Neuronal stem cell (in vitro differentiated cells): ENCODE measurements around the gene ARF6. TPM values are rescaled to one million over a fixed set of nuclear protein-coding genes. Genes with fewer than 3 reads are reported as not detected.

Experiments used
- DNase-seq: peaks from one replicate; pipeline ENCODE4 v3.0.0-alpha.2; 2013; ENCODE audit warnings: low spot score
- H2AFZ ChIP-seq: one replicate; pipeline ENCODE4 v1.6.1; 2013; ENCODE audit warnings: mild to moderate bottlenecking, low read length, inconsistent platforms
- H2AK5ac ChIP-seq: 2 replicates; pipeline ENCODE4 v1.6.1; 2013; ENCODE audit warnings: low read depth, mild to moderate bottlenecking, inconsistent platforms, low read length, moderate library complexity, mixed read lengths
- H2BK120ac ChIP-seq: 2 replicates; pipeline ENCODE4 v1.6.1; 2013; ENCODE audit warnings: low read depth, mild to moderate bottlenecking, inconsistent platforms, low read length, moderate library complexity, mixed read lengths
- H2BK12ac ChIP-seq: one replicate; pipeline ENCODE4 v1.6.1; 2013; ENCODE audit warnings: low read length, inconsistent platforms
- H2BK15ac ChIP-seq: 2 replicates; pipeline ENCODE4 v1.6.1; 2013; ENCODE audit warnings: mild to moderate bottlenecking, low read length, inconsistent platforms, mixed read lengths
- H2BK5ac ChIP-seq: one replicate; pipeline ENCODE4 v1.6.1; 2013; ENCODE audit warnings: inconsistent platforms, mild to moderate bottlenecking, low read length, moderate library complexity
- H3K14ac ChIP-seq: one replicate; pipeline ENCODE4 v1.6.1; 2013; ENCODE audit warnings: low read length, inconsistent platforms
- H3K18ac ChIP-seq: 2 replicates; pipeline ENCODE4 v1.6.1; 2013; ENCODE audit warnings: low read length, inconsistent platforms
- H3K23ac ChIP-seq: 2 replicates; pipeline ENCODE4 v1.6.1; 2013; ENCODE audit warnings: low read depth, mild to moderate bottlenecking, mixed read lengths, low read length, inconsistent platforms; ENCODE audit not compliant: poor library complexity
- H3K27ac ChIP-seq: replicated peaks from 3 replicates; pipeline ENCODE4 v1.5.1; 2013; ENCODE audit warnings: low read length, inconsistent platforms
- H3K27me3 ChIP-seq, 3 experiments: 2 replicates each; pipeline ENCODE4 v1.6.1; 2013; ENCODE audit warnings: low read length in 3 of 3, mild to moderate bottlenecking in 2 of 3, inconsistent platforms in 1 of 3, low read depth in 1 of 3, mixed read lengths in 1 of 3, moderate library complexity in 1 of 3; ENCODE audit not compliant: control insufficient read depth in 3 of 3, insufficient read depth in 3 of 3
- H3K36me3 ChIP-seq, 2 donors: replicated peaks in 1 of 2; 2 replicates each; pipeline ENCODE4 v1.6.1; 2013; ENCODE audit warnings: low read length in 2 of 2; ENCODE audit not compliant: control insufficient read depth in 2 of 2, insufficient read depth in 2 of 2
- H3K4ac ChIP-seq: 2 replicates; pipeline ENCODE4 v1.6.1; 2013; ENCODE audit warnings: inconsistent platforms, mild to moderate bottlenecking, low read length, moderate library complexity
- H3K4me1 ChIP-seq, 2 donors: 1 replicate in 1 of 2; 2 replicates in 1 of 2; pipeline ENCODE4 v1.6.1; 2013; ENCODE audit warnings: low read length in 2 of 2, low read depth in 1 of 2; ENCODE audit not compliant: control insufficient read depth in 2 of 2, insufficient read depth in 1 of 2
- H3K4me2 ChIP-seq: one replicate; pipeline ENCODE4 v1.6.1; 2013; ENCODE audit warnings: mild to moderate bottlenecking, low read length, inconsistent platforms; ENCODE audit not compliant: insufficient read depth, poor library complexity, severe bottlenecking
- H3K4me3 ChIP-seq, 2 donors: 2 replicates each; pipeline ENCODE4 v1.5.1; 2013; ENCODE audit warnings: low read length in 2 of 2, mild to moderate bottlenecking in 2 of 2, inconsistent platforms in 1 of 2, moderate library complexity in 1 of 2
- H3K79me1 ChIP-seq: one replicate; pipeline ENCODE4 v1.6.1; 2013; ENCODE audit warnings: low read depth, mild to moderate bottlenecking, inconsistent platforms, low read length, moderate library complexity
- H3K9ac ChIP-seq: one replicate; pipeline ENCODE4 v1.6.1; 2013; ENCODE audit warnings: mild to moderate bottlenecking, low read depth, low read length, inconsistent platforms; ENCODE audit not compliant: poor library complexity
- H3K9me3 ChIP-seq, 2 donors: replicated peaks in 1 of 2; 2 replicates each; pipeline versions ENCODE3 to v1.6.1; 2013; ENCODE audit warnings: low read length in 2 of 2, mild to moderate bottlenecking in 2 of 2, inconsistent platforms in 1 of 2, low read depth in 1 of 2, mixed read lengths in 1 of 2, moderate library complexity in 1 of 2; ENCODE audit not compliant: control insufficient read depth in 2 of 2, insufficient read depth in 1 of 2
- H4K8ac ChIP-seq: one replicate; pipeline ENCODE4 v1.6.1; 2013; ENCODE audit warnings: low read depth, mild to moderate bottlenecking, inconsistent platforms, low read length, moderate library complexity
- H4K91ac ChIP-seq: one replicate; pipeline ENCODE4 v1.6.1; 2013; ENCODE audit warnings: low read length, low read depth, mild to moderate bottlenecking, inconsistent platforms; ENCODE audit not compliant: poor library complexity
- WGBS, 2 donors: extraction: QIAGEN DNeasy Blood & Tissue Kit; methylation state at CpG; one replicate each; pipeline ENCODE4 v1.1.7; 2013; ENCODE audit warnings: missing lambda C conversion rate in 2 of 2, mixed read lengths in 1 of 2; ENCODE audit not compliant: insufficient read length in 2 of 2, insufficient replicate concordance in 1 of 2; ENCODE audit errors: extremely low coverage in 2 of 2; 5-methylcytosine and 5-hydroxymethylcytosine counted together
- small RNA-seq: library from polyadenylated mRNA; stranded (forward); fragments of <200 nt; extraction: miRNeasy Mini kit (QIAGEN cat#:217004); gene quantifications from one replicate; pipeline ENCODE3, GENCODE V24; 2013; ENCODE audit not compliant: insufficient read depth

ARF6 gene

DNA sequence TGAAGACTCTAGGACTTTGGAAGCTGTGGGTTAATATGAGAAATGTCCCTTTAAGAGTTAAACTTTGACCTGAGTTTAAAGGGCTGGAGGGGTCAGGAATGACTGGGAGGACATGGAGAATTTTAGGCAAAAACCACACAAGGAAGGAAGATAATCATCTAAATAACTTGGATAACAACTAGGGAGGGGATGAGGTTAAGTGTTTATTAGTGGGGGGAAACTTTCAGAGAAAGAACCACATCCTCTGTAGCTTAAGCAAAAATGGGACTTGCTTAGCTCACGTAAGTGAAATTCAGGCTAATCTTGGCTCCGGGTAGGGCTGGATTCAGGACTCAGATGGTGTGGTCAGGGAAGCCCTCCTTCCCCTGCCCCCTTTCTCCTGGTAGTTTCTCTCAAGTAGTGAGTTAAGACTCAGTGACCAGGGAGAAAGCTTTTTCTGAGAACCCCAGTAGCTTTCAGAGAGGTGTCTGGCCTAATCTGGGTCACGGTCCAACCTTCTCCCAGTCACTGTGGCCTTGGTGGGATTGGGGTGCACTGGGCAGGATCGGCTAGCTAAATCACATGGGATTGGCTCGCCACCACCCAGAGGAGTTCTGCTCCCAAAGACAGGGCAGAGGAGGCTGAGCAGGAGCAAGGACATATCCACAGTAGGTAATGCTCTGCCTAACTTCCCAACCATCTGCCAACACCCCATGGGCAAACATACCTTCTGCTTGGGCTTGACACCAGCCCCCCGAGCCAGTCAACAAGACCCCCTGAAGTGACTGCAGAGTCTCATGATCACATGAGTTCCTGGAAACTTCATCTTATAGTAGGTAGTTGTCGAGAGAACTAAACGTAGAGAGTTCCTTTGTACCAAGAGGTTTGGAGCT, 52.8 kb downstream of the ARF6 start:
- no peak overlapping the region for H3K4me2 ChIP-seq
- H3K4ac ChIP-seq, result no peak overlapping the region
- H2AFZ ChIP-seq, result peak overlapping the region; percentile 5
- H2BK120ac ChIP-seq, result no peak overlapping the region
- no CpG with 5 or more reads among the region's 8 CpGs for WGBS, 2 donors
- no peak overlapping the region for H2BK5ac ChIP-seq
- H4K8ac ChIP-seq, result no peak overlapping the region
- H3K27me3 ChIP-seq, result peaks cover 0 to 18% (median 0%) of the 10 kb centered on the region in 3 experiments
- H2BK15ac ChIP-seq, result no peak overlapping the region
- H3K18ac ChIP-seq, result no peak overlapping the region
- no peak overlapping the region for H4K91ac ChIP-seq
- H3K23ac ChIP-seq, result no peak overlapping the region
- no peaks in the 10 kb centered on the region for H3K4me1 ChIP-seq
- no peaks in the 10 kb centered on the region for H3K9me3 ChIP-seq
- no peak overlapping the region for H3K9ac ChIP-seq
- no peak overlapping the region for H2BK12ac ChIP-seq
- H3K79me1 ChIP-seq, result no peaks in the 10 kb centered on the region
- DNase-seq, result no peak
- H3K36me3 ChIP-seq, result no peaks in the 10 kb centered on the region
- no peak overlapping the region for H3K4me3 ChIP-seq
- no peak overlapping the region for H2AK5ac ChIP-seq
- H3K14ac ChIP-seq, result peak overlapping the region; percentile 67
- H3K27ac ChIP-seq, result no peak overlapping the region

Small RNAs within 50 kb of the gene (small RNA-seq; reads per million reads assigned to genes)
- gene RF00017 (not detected), gene RN7SL2 (2.4 reads per million), gene RN7SL3 (1.6 reads per million), gene RNU6-189P (not detected)
